ENCODE results near the gene MIPEP.

Gene MIPEP

DNA sequence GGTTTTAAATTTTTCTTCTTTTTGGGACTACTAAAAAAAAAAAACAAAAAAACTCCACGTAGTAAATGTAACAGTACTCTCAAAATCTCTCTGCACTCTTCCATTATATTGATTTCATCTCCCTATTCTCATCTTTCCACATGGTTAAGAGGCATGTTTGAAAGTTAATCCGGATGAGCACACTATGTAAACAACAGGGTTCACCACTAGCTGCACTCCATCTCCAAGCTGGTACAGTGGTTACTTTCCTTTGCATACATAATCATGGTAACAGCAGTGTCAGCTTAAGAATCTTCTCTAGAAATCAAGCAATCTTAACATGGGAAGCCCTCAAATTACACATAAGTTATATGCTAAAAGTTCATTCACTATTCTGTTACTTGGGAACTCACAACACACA lies 92.6 kb downstream of the MIPEP start:
- Histone ChIP-seq H3K4me3 (ENCODE audit: low read length) (no peak overlapping the region), H3K9me3 (ENCODE audit: insufficient read depth, low read length) (peaks cover 6% of the 10 kb centered on the region; the same call in 1 of the 2 replicates), H3K9ac (ENCODE audit: low read length) (no peak overlapping the region), H3K27ac (ENCODE audit: low read length) (peak overlapping the region; percentile 37), H4K20me1 (ENCODE audit: insufficient read depth, low read length) (no peaks in the 10 kb centered on the region), H3K27me3 (ENCODE audit: low read depth, low read length) (no peaks in the 10 kb centered on the region), H3K36me3 (replicated peaks; ENCODE audit: low read depth, low read length) (peaks cover 24% of the 10 kb centered on the region), H3K4me1 (ENCODE audit: low read length) (peaks cover 84% of the 10 kb centered on the region), H3K4me2 (ENCODE audit: low read length) (no peak overlapping the region), H2AFZ (ENCODE audit: low read depth, low read length) (no peak overlapping the region), H3K79me2 (ENCODE audit: low read length) (no peaks in the 10 kb centered on the region)
- TF ChIP-seq, protein P1, sequence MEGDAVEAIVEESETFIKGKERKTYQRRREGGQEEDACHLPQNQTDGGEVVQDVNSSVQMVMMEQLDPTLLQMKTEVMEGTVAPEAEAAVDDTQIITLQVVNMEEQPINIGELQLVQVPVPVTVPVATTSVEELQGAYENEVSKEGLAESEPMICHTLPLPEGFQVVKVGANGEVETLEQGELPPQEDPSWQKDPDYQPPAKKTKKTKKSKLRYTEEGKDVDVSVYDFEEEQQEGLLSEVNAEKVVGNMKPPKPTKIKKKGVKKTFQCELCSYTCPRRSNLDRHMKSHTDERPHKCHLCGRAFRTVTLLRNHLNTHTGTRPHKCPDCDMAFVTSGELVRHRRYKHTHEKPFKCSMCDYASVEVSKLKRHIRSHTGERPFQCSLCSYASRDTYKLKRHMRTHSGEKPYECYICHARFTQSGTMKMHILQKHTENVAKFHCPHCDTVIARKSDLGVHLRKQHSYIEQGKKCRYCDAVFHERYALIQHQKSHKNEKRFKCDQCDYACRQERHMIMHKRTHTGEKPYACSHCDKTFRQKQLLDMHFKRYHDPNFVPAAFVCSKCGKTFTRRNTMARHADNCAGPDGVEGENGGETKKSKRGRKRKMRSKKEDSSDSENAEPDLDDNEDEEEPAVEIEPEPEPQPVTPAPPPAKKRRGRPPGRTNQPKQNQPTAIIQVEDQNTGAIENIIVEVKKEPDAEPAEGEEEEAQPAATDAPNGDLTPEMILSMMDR (IDR thresholded peaks at IDR 0.05; ENCODE audit: low read depth, low read length), result no peak
- no peak for TF ChIP-seq EZH2phosphoT487 (IDR thresholded peaks at IDR 0.05; ENCODE audit: low read depth)

DNA sequence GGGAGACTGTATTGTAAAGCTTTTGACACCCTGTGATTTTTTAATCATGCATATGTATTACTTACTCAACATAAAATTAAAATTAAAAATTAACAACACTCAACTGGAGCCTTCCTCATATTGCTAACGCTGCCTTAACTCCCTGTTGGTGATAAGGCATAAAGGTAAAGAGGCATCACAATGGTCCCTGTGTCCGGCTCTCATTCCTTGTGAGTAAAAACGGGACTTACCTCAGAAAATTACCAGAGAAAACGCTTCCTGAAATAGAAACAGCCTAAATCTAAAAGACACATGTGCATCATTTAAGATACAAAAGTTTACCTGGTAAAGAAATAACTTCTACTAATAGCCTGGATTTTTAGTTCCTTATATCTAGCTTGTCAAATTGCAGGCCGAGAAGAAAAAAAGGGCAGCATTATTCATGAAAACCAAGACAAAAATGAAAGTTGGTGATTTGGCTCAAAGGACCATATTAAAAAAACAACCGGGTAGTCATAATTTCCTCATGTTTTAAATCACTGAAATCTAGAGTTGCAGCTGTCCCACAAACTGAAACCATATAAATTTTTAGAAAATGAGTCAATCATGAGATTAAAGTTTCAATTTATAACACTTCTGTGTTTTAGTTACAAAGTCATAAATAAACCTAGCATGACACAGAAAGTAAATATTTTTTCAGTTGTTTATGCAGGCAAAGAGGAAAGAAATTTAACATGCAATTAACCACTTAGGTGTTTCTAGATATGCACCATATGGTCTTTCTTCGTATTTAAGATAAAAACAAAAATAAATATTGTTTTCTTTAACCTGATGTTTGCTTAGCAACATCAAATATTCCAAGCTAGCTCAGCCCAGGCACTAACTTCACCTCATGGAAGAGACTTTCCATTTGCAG lies 94.7 kb downstream of the MIPEP start:
- H3K4me3 ChIP-seq (ENCODE audit: low read length), result peak overlapping the region; percentile 53
- H4K20me1 ChIP-seq (ENCODE audit: insufficient read depth, low read length), result no peaks in the 10 kb centered on the region
- peak overlapping the region; percentile 76 for H3K4me2 ChIP-seq (ENCODE audit: low read length)
- peaks cover 84% of the 10 kb centered on the region for H3K4me1 ChIP-seq (ENCODE audit: low read length)
- H3K36me3 ChIP-seq (replicated peaks; ENCODE audit: low read depth, low read length), result peaks cover 18% of the 10 kb centered on the region
- H3K9ac ChIP-seq (ENCODE audit: low read length), result peak overlapping the region; percentile 74
- H3K79me2 ChIP-seq (ENCODE audit: low read length), result no peaks in the 10 kb centered on the region
- no peak overlapping the region for H2AFZ ChIP-seq (ENCODE audit: low read depth, low read length)
- peak; percentile 50; the same call in 1 of the 2 replicates for TF ChIP-seq EZH2phosphoT487 (IDR thresholded peaks at IDR 0.05; ENCODE audit: low read depth)
- TF ChIP-seq, protein P1 (IDR thresholded peaks at IDR 0.05; ENCODE audit: low read depth, low read length), result no peak
- no peaks in the 10 kb centered on the region for H3K27me3 ChIP-seq (ENCODE audit: low read depth, low read length)
- H3K27ac ChIP-seq (ENCODE audit: low read length), result peak overlapping the region; percentile 94
- H3K9me3 ChIP-seq (ENCODE audit: insufficient read depth, low read length), result peaks cover 6% of the 10 kb centered on the region; the same call in 1 of the 2 replicates

DNA sequence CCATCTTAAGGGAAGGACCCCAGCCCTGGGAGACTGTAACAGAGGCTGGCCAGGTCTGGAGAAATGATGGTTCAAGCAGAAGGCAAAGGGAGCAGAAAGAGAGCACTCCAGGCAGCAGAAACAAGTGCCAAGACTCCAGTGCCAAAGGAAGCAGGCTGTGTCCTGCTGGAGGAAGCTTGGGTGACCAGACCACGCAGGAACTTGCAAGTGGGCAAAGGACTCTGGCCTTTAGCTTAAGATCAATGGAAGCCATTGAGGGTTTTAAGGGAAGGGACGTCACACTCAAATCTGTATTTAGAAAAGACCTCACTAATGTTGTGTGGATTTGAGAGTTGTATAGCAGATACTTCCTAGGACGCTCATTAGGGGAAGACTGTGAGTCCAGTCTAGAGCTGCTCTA lies 95.5 kb downstream of the MIPEP start:
- Histone ChIP-seq H3K36me3 (replicated peaks; ENCODE audit: low read depth, low read length) (peaks cover 18% of the 10 kb centered on the region), H3K4me2 (ENCODE audit: low read length) (peak overlapping the region; percentile 76), H3K27me3 (ENCODE audit: low read depth, low read length) (no peaks in the 10 kb centered on the region), H3K4me1 (ENCODE audit: low read length) (peaks cover 84% of the 10 kb centered on the region), H3K9me3 (ENCODE audit: insufficient read depth, low read length) (peaks cover 6% of the 10 kb centered on the region; the same call in 1 of the 2 replicates), H4K20me1 (ENCODE audit: insufficient read depth, low read length) (no peaks in the 10 kb centered on the region), H3K4me3 (ENCODE audit: low read length) (peak overlapping the region; percentile 53), H3K27ac (ENCODE audit: low read length) (peak overlapping the region; percentile 94), H3K9ac (ENCODE audit: low read length) (peak overlapping the region; percentile 74), H3K79me2 (ENCODE audit: low read length) (no peaks in the 10 kb centered on the region), H2AFZ (ENCODE audit: low read depth, low read length) (no peak overlapping the region)
- no peak for TF ChIP-seq EZH2phosphoT487 (IDR thresholded peaks at IDR 0.05; ENCODE audit: low read depth)
- TF ChIP-seq, protein P1 (IDR thresholded peaks at IDR 0.05; ENCODE audit: low read depth, low read length), result no peak

GRCh38 chr13:23792680-23793079 lies 96.5 kb downstream of the MIPEP start:
- Histone ChIP-seq H3K9ac (ENCODE audit: low read length) (no peak overlapping the region), H3K79me2 (ENCODE audit: low read length) (no peaks in the 10 kb centered on the region), H3K4me3 (ENCODE audit: low read length) (no peak overlapping the region), H3K4me2 (ENCODE audit: low read length) (peak overlapping the region; percentile 76; the same call in 1 of the 2 replicates), H3K27me3 (ENCODE audit: low read depth, low read length) (no peaks in the 10 kb centered on the region), H2AFZ (ENCODE audit: low read depth, low read length) (no peak overlapping the region), H3K36me3 (replicated peaks; ENCODE audit: low read depth, low read length) (peaks cover 11% of the 10 kb centered on the region), H3K9me3 (ENCODE audit: insufficient read depth, low read length) (peaks cover 3% of the 10 kb centered on the region; the same call in 1 of the 2 replicates), H3K4me1 (ENCODE audit: low read length) (peaks cover 84% of the 10 kb centered on the region), H4K20me1 (ENCODE audit: insufficient read depth, low read length) (no peaks in the 10 kb centered on the region), H3K27ac (ENCODE audit: low read length) (peak overlapping the region; percentile 94)
- TF ChIP-seq, protein P1 (IDR thresholded peaks at IDR 0.05; ENCODE audit: low read depth, low read length), result no peak
- TF ChIP-seq EZH2phosphoT487 (IDR thresholded peaks at IDR 0.05; ENCODE audit: low read depth), result no peak
